ENCODE measurements around the gene NRBP1.
A peak's percentile ranks its signal among the peaks of the same experiment; 100 is the strongest.
"Not testable (repeated sequence)": the region's sequence is repeated elsewhere in the genome, so short reads cannot be mapped to it uniquely, and the experiment has no call there.

Gene NRBP1

DNA sequence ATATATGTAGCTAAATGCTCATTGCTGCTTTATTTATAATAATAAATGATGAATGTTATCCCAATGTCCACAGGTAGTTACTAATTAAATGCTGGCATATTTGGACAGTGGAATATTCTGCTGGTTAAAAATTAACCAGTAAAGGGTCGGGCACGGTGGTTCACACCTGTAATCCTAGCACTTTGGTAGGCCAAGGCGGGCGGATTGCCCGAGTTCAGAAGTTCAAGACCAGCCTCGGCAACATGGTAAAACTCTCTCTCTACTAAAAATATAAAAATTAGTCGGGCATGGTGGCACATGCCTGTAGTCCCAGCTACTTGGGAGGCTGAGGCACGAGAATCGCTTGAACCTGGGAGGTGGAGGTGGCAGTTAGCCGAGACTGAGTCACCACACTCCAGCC lies 3.4 kb upstream of the NRBP1 start:
- not testable (repeated sequence) for H3K4me1 ChIP-seq (ENCODE audit: control insufficient read depth, insufficient read depth, low read length); H3K9me3 ChIP-seq (ENCODE audit: control insufficient read depth, insufficient read depth, low read depth, low read length); H3K9ac ChIP-seq (ENCODE audit: low read length); H3K36me3 ChIP-seq (ENCODE audit: control insufficient read depth, insufficient read depth, low read length); H3K27me3 ChIP-seq (ENCODE audit: control insufficient read depth, insufficient read depth, low read length); H3K4me3 ChIP-seq (ENCODE audit: low read depth, low read length); H3K27ac ChIP-seq (ENCODE audit: low read depth, low read length)

DNA sequence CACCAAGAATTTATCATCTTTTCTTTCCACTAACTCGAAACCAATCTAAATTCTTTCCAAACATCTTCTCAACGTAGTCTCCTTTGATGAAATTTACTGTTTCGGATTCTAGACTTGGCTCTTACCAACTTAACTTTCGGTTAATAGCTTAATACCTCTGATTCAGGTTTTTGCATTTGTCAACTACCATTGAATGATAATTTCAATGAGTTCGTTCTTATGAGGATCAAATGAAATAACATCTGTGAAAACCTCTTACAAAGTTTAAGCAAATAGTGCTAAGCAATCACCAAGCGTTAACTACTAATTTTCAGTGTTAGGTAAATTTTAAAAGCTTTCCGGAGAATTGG lies 593 bp upstream of the NRBP1 start:
- Histone ChIP-seq H3K4me3 (ENCODE audit: low read depth, low read length) (peak overlapping the region; percentile 97), H3K9me3 (ENCODE audit: control insufficient read depth, insufficient read depth, low read depth, low read length) (no peaks in the 10 kb centered on the region), H3K27ac (ENCODE audit: low read depth, low read length) (peak overlapping the region; percentile 92; the same call in 1 of the 2 replicates), H3K36me3 (ENCODE audit: control insufficient read depth, insufficient read depth, low read length) (no peaks in the 10 kb centered on the region), H3K9ac (ENCODE audit: low read length) (peak overlapping the region; percentile 96), H3K4me1 (ENCODE audit: control insufficient read depth, insufficient read depth, low read length) (peaks cover 7% of the 10 kb centered on the region; the same call in 1 of the 2 replicates), H3K27me3 (ENCODE audit: control insufficient read depth, insufficient read depth, low read length) (no peaks in the 10 kb centered on the region)

GRCh38 chr2:27428978-27429541 lies 629 bp downstream of the NRBP1 start:
- Histone ChIP-seq H3K9ac (ENCODE audit: low read length) (peak overlapping the region; percentile 96), H3K36me3 (ENCODE audit: control insufficient read depth, insufficient read depth, low read length) (peaks cover 12% of the 10 kb centered on the region), H3K27ac (ENCODE audit: low read depth, low read length) (peak overlapping the region; percentile 92; the same call in 1 of the 2 replicates), H3K4me1 (ENCODE audit: control insufficient read depth, insufficient read depth, low read length) (peaks cover 7% of the 10 kb centered on the region; the same call in 1 of the 2 replicates), H3K27me3 (ENCODE audit: control insufficient read depth, insufficient read depth, low read length) (no peaks in the 10 kb centered on the region), H3K9me3 (ENCODE audit: control insufficient read depth, insufficient read depth, low read depth, low read length) (no peaks in the 10 kb centered on the region), H3K4me3 (ENCODE audit: low read depth, low read length) (peak overlapping the region; percentile 97)

DNA sequence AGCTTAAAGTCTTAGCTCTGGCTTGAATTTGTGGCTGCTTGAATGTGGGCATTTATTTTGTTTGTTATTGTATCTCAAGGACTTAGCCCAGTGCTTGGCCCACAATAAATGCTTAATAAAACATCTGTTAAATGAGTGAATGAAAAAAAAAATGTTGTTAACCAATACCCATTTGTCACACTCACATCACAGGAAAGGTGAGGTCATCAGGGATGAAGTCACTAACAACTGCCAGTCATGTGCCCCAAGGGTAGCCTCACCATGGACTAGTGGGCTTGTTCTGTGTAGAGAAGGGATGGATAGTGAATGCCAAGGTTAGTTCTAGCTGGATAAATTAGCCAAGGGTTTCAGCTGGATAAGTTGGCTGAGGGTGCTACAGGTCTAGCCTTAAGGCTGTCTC lies 3.0 kb downstream of the NRBP1 start:
- Histone ChIP-seq H3K27me3 (ENCODE audit: control insufficient read depth, insufficient read depth, low read length) (no peaks in the 10 kb centered on the region), H3K9me3 (ENCODE audit: control insufficient read depth, insufficient read depth, low read depth, low read length) (no peaks in the 10 kb centered on the region), H3K4me3 (ENCODE audit: low read depth, low read length) (no peak overlapping the region), H3K36me3 (ENCODE audit: control insufficient read depth, insufficient read depth, low read length) (peaks cover 35% of the 10 kb centered on the region), H3K4me1 (ENCODE audit: control insufficient read depth, insufficient read depth, low read length) (peaks cover 7% of the 10 kb centered on the region; the same call in 1 of the 2 replicates), H3K9ac (ENCODE audit: low read length) (no peak overlapping the region), H3K27ac (ENCODE audit: low read depth, low read length) (no peak overlapping the region)

GRCh38 chr2:27435628-27436027 lies 7.2 kb downstream of the NRBP1 start:
- H3K36me3 ChIP-seq (ENCODE audit: control insufficient read depth, insufficient read depth, low read length): peaks cover 68% of the 10 kb centered on the region
- no peak overlapping the region for H3K27ac ChIP-seq (ENCODE audit: low read depth, low read length)
- H3K4me1 ChIP-seq (ENCODE audit: control insufficient read depth, insufficient read depth, low read length): no peaks in the 10 kb centered on the region; the same call in 1 of the 2 replicates
- H3K4me3 ChIP-seq (ENCODE audit: low read depth, low read length): no peak overlapping the region
- H3K9me3 ChIP-seq (ENCODE audit: control insufficient read depth, insufficient read depth, low read depth, low read length): no peaks in the 10 kb centered on the region
- H3K27me3 ChIP-seq (ENCODE audit: control insufficient read depth, insufficient read depth, low read length): no peaks in the 10 kb centered on the region
- H3K9ac ChIP-seq (ENCODE audit: low read length): no peak overlapping the region

GRCh38 chr2:27441226-27441926 lies 12.9 kb downstream of the NRBP1 start:
- Histone ChIP-seq H3K4me1 (ENCODE audit: control insufficient read depth, insufficient read depth, low read length) (peaks cover 15% of the 10 kb centered on the region), H3K36me3 (ENCODE audit: control insufficient read depth, insufficient read depth, low read length) (peaks cover 72% of the 10 kb centered on the region), H3K27me3 (ENCODE audit: control insufficient read depth, insufficient read depth, low read length) (no peaks in the 10 kb centered on the region), H3K9me3 (ENCODE audit: control insufficient read depth, insufficient read depth, low read depth, low read length) (no peaks in the 10 kb centered on the region), H3K9ac (ENCODE audit: low read length) (peak overlapping the region; percentile 57), H3K27ac (ENCODE audit: low read depth, low read length) (no peak overlapping the region), H3K4me3 (ENCODE audit: low read depth, low read length) (no peak overlapping the region)

- Histone ChIP-seq H3K36me3 (ENCODE audit: control insufficient read depth, insufficient read depth, low read length) (peaks cover 66% of the 10 kb centered on the region), H3K9ac (ENCODE audit: low read length) (peak within 1 kb of the TSS; percentile 72), H3K27ac (ENCODE audit: low read depth, low read length) (peak within 1 kb of the TSS; percentile 30; the same call in 1 of the 2 replicates), H3K9me3 (ENCODE audit: control insufficient read depth, insufficient read depth, low read depth, low read length) (no peaks in the 10 kb centered on the region), H3K4me3 (ENCODE audit: low read depth, low read length) (peak within 1 kb of the TSS; percentile 65), H3K27me3 (ENCODE audit: control insufficient read depth, insufficient read depth, low read length) (no peaks in the 10 kb centered on the region), H3K4me1 (ENCODE audit: control insufficient read depth, insufficient read depth, low read length) (peaks cover 15% of the 10 kb centered on the region)
These were observed 13.8 kb downstream of the NRBP1 start, which contains the start of gene KRTCAP3 for GRCh38 chr2:27441958-27442919. KRTCAP3 (plus strand) TSS chr2:27442381; CDS start chr2:27442413, 32 bp downstream.

DNA sequence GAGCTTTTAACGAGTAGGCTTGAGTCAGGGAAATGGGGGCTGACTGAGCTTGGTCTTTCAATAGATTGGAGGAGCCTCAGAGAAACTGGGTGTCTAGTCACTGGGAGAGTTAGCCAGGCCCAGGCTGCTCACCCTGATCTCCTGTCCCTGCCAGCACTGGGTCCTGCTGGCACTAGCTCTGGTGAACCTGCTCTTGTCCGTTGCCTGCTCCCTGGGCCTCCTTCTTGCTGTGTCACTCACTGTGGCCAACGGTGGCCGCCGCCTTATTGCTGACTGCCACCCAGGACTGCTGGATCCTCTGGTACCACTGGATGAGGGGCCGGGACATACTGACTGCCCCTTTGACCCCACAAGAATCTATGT lies 14.5 kb downstream of the NRBP1 start:
- Histone ChIP-seq H3K4me1 (ENCODE audit: control insufficient read depth, insufficient read depth, low read length) (peaks cover 15% of the 10 kb centered on the region), H3K9ac (ENCODE audit: low read length) (peak overlapping the region; percentile 72), H3K9me3 (ENCODE audit: control insufficient read depth, insufficient read depth, low read depth, low read length) (no peaks in the 10 kb centered on the region), H3K27ac (ENCODE audit: low read depth, low read length) (peak overlapping the region; percentile 30; the same call in 1 of the 2 replicates), H3K36me3 (ENCODE audit: control insufficient read depth, insufficient read depth, low read length) (peaks cover 68% of the 10 kb centered on the region), H3K27me3 (ENCODE audit: control insufficient read depth, insufficient read depth, low read length) (no peaks in the 10 kb centered on the region), H3K4me3 (ENCODE audit: low read depth, low read length) (peak overlapping the region; percentile 65)

DNA sequence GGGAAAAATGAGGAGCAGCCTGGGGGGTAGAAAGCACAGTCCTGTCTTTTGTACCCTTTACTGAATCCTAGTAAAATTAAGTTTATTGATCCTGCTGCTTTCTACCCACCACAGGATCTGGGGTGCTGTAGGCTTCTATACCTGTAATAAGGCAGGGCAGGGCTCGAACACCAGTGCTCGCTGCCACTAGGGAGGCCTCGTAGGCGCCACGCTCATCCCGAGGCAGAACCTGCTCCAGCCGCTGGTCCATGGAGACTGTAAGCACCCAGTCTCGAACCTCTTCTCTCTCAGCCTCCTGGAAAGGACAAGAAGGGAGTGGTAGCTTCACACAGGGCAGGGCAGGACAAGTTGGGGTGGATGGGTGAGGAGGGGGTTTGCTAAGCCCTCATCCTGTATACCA lies 16.7 kb downstream of the NRBP1 start:
- no peak overlapping the region for H3K9ac ChIP-seq (ENCODE audit: low read length)
- H3K27me3 ChIP-seq (ENCODE audit: control insufficient read depth, insufficient read depth, low read length): no peaks in the 10 kb centered on the region
- H3K4me3 ChIP-seq (ENCODE audit: low read depth, low read length): no peak overlapping the region
- no peaks in the 10 kb centered on the region for H3K9me3 ChIP-seq (ENCODE audit: control insufficient read depth, insufficient read depth, low read depth, low read length)
- no peak overlapping the region for H3K27ac ChIP-seq (ENCODE audit: low read depth, low read length)
- peaks cover 15% of the 10 kb centered on the region for H3K4me1 ChIP-seq (ENCODE audit: control insufficient read depth, insufficient read depth, low read length)
- H3K36me3 ChIP-seq (ENCODE audit: control insufficient read depth, insufficient read depth, low read length): peaks cover 67% of the 10 kb centered on the region

DNA sequence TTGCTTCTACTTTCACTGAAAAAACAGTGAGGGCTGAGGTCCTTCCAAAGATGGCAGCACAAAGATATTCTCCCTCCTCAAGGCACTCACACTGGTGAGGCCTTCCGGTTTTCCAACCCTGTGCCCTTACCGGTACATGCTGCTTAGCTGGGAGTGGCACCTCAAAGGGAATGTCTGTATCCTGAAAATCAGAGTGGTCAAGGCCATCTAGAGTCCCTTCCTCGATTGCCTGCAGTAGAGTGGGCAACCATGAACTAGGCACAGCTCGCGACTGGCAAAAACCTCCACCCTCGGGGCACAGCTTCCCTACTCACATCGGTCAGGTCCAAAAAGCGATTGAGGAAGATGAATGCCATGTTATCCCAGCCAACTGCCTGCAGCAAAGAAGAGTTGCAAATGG lies 17.2 kb downstream of the NRBP1 start:
- Histone ChIP-seq H3K27me3 (ENCODE audit: control insufficient read depth, insufficient read depth, low read length) (no peaks in the 10 kb centered on the region), H3K4me3 (ENCODE audit: low read depth, low read length) (no peak overlapping the region), H3K9me3 (ENCODE audit: control insufficient read depth, insufficient read depth, low read depth, low read length) (no peaks in the 10 kb centered on the region), H3K9ac (ENCODE audit: low read length) (no peak overlapping the region), H3K27ac (ENCODE audit: low read depth, low read length) (no peak overlapping the region), H3K36me3 (ENCODE audit: control insufficient read depth, insufficient read depth, low read length) (peaks cover 64% of the 10 kb centered on the region), H3K4me1 (ENCODE audit: control insufficient read depth, insufficient read depth, low read length) (peaks cover 15% of the 10 kb centered on the region)

DNA sequence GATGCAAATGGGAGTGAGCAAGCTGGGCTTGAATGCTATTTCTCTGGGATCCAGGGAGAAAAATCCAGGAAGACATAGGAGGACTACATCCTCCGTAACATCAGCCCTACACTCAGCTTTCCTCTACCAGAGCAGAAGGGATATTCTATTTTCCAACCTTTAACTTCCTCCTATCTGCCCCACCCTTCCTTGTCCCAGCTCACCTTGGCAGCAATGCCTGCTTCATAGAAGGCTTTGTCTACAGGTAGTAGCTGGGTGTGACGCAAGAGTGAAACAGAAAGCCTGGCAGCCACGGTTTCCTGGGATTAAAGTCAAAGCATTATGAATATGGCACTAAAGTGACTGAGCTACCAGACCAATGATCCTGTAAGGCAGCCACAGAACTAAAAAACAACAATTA lies 17.6 kb downstream of the NRBP1 start:
- no peaks in the 10 kb centered on the region for H3K9me3 ChIP-seq (ENCODE audit: control insufficient read depth, insufficient read depth, low read depth, low read length)
- H3K9ac ChIP-seq (ENCODE audit: low read length): no peak overlapping the region
- peaks cover 59% of the 10 kb centered on the region for H3K36me3 ChIP-seq (ENCODE audit: control insufficient read depth, insufficient read depth, low read length)
- peaks cover 15% of the 10 kb centered on the region for H3K4me1 ChIP-seq (ENCODE audit: control insufficient read depth, insufficient read depth, low read length)
- H3K27me3 ChIP-seq (ENCODE audit: control insufficient read depth, insufficient read depth, low read length): no peaks in the 10 kb centered on the region
- no peak overlapping the region for H3K4me3 ChIP-seq (ENCODE audit: low read depth, low read length)
- no peak overlapping the region for H3K27ac ChIP-seq (ENCODE audit: low read depth, low read length)

Measured in HUES6 (cell line).